Activated CD8-positive, alpha-beta T cell treated with anti-CD3 and anti-CD28 coated beads for 36 hours (primary cell): ENCODE data around the gene TNNT2. TPM values are rescaled to one million over a fixed set of nuclear protein-coding genes. Genes with fewer than 3 reads are reported as not detected.

Experiments used
- ATAC-seq: fragments of 200-7000 bp; cut with Tn5 transposase; one replicate; pipeline ENCODE4 v1.10.0; 2021; ENCODE audit warnings: mild to moderate bottlenecking, moderate library complexity
- CTCF ChIA-PET: fragments of 350-600 bp; sonication (Branson Sonifier 250); formaldehyde crosslinking; loops from one replicate; lab custom pipeline; 2021; ENCODE audit warnings: antibody characterized with exemption; lab: Charles Lee
- POLR2A ChIA-PET: fragments of 350-600 bp; sonication (Branson Sonifier 250); formaldehyde crosslinking; loops from one replicate; lab custom pipeline; 2021; ENCODE audit warnings: antibody characterized with exemption; lab: Charles Lee
- DNase-seq: peaks from one replicate; pipeline ENCODE4 v3.0.0-alpha.2; 2020
- H3K27ac Mint-ChIP-seq: one replicate; pipeline ENCODE4 v1.8.0; 2021; ENCODE audit warnings: mild to moderate bottlenecking, mixed read lengths
- H3K27me3 Mint-ChIP-seq: one replicate; pipeline ENCODE4 v1.8.0; 2021; ENCODE audit warnings: mixed read lengths
- H3K36me3 Mint-ChIP-seq: one replicate; pipeline ENCODE4 v1.8.0; 2021; ENCODE audit warnings: low read depth, mixed read lengths
- H3K4me1 Mint-ChIP-seq: one replicate; pipeline ENCODE4 v1.8.0; 2021; ENCODE audit warnings: low read depth, mixed read lengths
- H3K4me3 Mint-ChIP-seq: one replicate; pipeline ENCODE4 v1.8.0; 2021; ENCODE audit warnings: mild to moderate bottlenecking, moderate library complexity, mixed read lengths
- H3K9me3 Mint-ChIP-seq: one replicate; pipeline ENCODE4 v1.8.0; 2021; ENCODE audit warnings: mixed read lengths
- CTCF ChIP-seq: fragments of 200-600 bp; IDR thresholded peaks from one replicate; pipeline ENCODE4 v1.8.0; 2022; ENCODE audit warnings: antibody characterized with exemption, mild to moderate bottlenecking
- intact Hi-C: fragments of 100-400 bp; cut with micrococcal nuclease; formaldehyde crosslinking; loops from one replicate; pipeline ENCODE4 v1.10.0; 2022
- total RNA-seq, 2 experiments: library from RNA; stranded (reverse); gene quantifications; one replicate each; pipeline ENCODE4 v1.2.3, GENCODE V29; 2021

The TNNT2 gene
- total RNA-seq, 2 experiments from 2014 or later = not detected

GRCh38 chr1:201396861-201397464 is 19.5 kb upstream of the TNNT2 start:
- ATAC-seq = no peak
- CTCF ChIA-PET = interaction anchor here (0.9 to 2.0 kb wide), 3 partner anchors 9 to 49 kb away, joined by 3 to 5 read pairs (median 3); no protein-coding TSS in a partner anchor
- POLR2A ChIA-PET = interaction anchor here (1.1 kb wide), 1 partner anchor 9 kb away, joined by 3 read pairs; no protein-coding TSS in a partner anchor
- DNase-seq = no peak
- no peak overlapping the region for H3K27ac Mint-ChIP-seq
- peaks cover 27% of the 10 kb centered on the region for H3K27me3 Mint-ChIP-seq
- no peak for TF ChIP-seq CTCF
- H3K4me3 Mint-ChIP-seq = no peak overlapping the region
- H3K4me1 Mint-ChIP-seq = no peaks in the 10 kb centered on the region
- H3K9me3 Mint-ChIP-seq = no peaks in the 10 kb centered on the region
- intact Hi-C loops = no loop called here
- H3K36me3 Mint-ChIP-seq = no peaks in the 10 kb centered on the region

GRCh38 chr1:201395936-201396335 is 18.5 kb upstream of the TNNT2 start:
- H3K36me3 Mint-ChIP-seq = no peaks in the 10 kb centered on the region
- peaks cover 27% of the 10 kb centered on the region for H3K27me3 Mint-ChIP-seq
- ChIA-PET CTCF (interaction anchor here (1.3 to 2.0 kb wide), 3 partner anchors 10 to 48 kb away, joined by 3 to 6 read pairs (median 5); no protein-coding TSS in a partner anchor), POLR2A (no interaction called here)
- H3K27ac Mint-ChIP-seq = no peak overlapping the region
- intact Hi-C loops = no loop called here
- no peak for TF ChIP-seq CTCF
- H3K4me3 Mint-ChIP-seq = no peak overlapping the region
- H3K4me1 Mint-ChIP-seq = no peaks in the 10 kb centered on the region
- ATAC-seq = no peak
- DNase-seq = no peak
- H3K9me3 Mint-ChIP-seq = no peaks in the 10 kb centered on the region

GRCh38 chr1:201394591-201394990 is 17.1 kb upstream of the TNNT2 start:
- Mint-ChIP-seq H3K9me3 (no peaks in the 10 kb centered on the region), H3K4me1 (no peaks in the 10 kb centered on the region), H3K4me3 (no peak overlapping the region), H3K27me3 (peaks cover 15% of the 10 kb centered on the region), H3K27ac (no peak overlapping the region), H3K36me3 (no peaks in the 10 kb centered on the region)
- no peak for TF ChIP-seq CTCF
- POLR2A ChIA-PET = no interaction called here
- CTCF ChIA-PET = no interaction called here
- intact Hi-C loops = no loop called here
- DNase-seq (no peak), ATAC-seq (no peak)

GRCh38 chr1:201393076-201393475 is 15.6 kb upstream of the TNNT2 start:
- no peaks in the 10 kb centered on the region for H3K9me3 Mint-ChIP-seq
- ChIA-PET CTCF (interaction anchor here (1.1 kb wide), 1 partner anchor 21 kb away, joined by 3 read pairs; no protein-coding TSS in a partner anchor), POLR2A (no interaction called here)
- no peak for TF ChIP-seq CTCF
- no peak overlapping the region for H3K4me3 Mint-ChIP-seq
- H3K36me3 Mint-ChIP-seq = no peaks in the 10 kb centered on the region
- peaks cover 7% of the 10 kb centered on the region for H3K27me3 Mint-ChIP-seq
- no peak for ATAC-seq
- H3K4me1 Mint-ChIP-seq = no peaks in the 10 kb centered on the region
- intact Hi-C loops = no loop called here
- no peak overlapping the region for H3K27ac Mint-ChIP-seq
- DNase-seq = no peak
